ENCODE data around the gene CNTN4. TPM values are rescaled to one million over a fixed set of nuclear protein-coding genes. Genes with fewer than 3 reads are reported as not detected.

Gene CNTN4
- total and polyA plus RNA-seq, 8 donors: 2.5 to 10.8 (median 5.1) TPM

GRCh38 chr3:2870724-2871333 lies 772.2 kb downstream of the CNTN4 start:
- DNase-seq (no peak), FAIRE-seq (no peak), ATAC-seq (peak in 3 of 4 donors; percentile 34 to 86 (median 48))
- TF ChIP-seq CTCF (IDR thresholded peaks at IDR 0.05): no peak
- Histone ChIP-seq H3K27ac (no peak overlapping the region), H3K9me3 (no peaks in the 10 kb centered on the region), H3K36me3 (no peaks in the 10 kb centered on the region), H3K4me1 (no peaks in the 10 kb centered on the region), H3K27me3 (no peaks in the 10 kb centered on the region), H3K4me3 (no peak overlapping the region)
- 20 to 36% methylated on average over 3 of the region's 3 CpGs for WGBS, 2 donors
- intact Hi-C loops (cut with DNase I): no loop called here

- WGBS, 2 donors: 42 to 57% methylated on average over 2 of the region's 2 CpGs
- Histone ChIP-seq H3K4me3 (no peak overlapping the region), H3K9me3 (no peaks in the 10 kb centered on the region), H3K36me3 (no peaks in the 10 kb centered on the region), H3K27me3 (no peaks in the 10 kb centered on the region), H3K4me1 (no peaks in the 10 kb centered on the region), H3K27ac (no peak overlapping the region)
- intact Hi-C loops (cut with DNase I): no loop called here
- DNase-seq (no peak), ATAC-seq (peak in 2 of 4 donors; percentile 14 to 39), FAIRE-seq (no peak)
- TF ChIP-seq CTCF (IDR thresholded peaks at IDR 0.05): no peak
Observed at GRCh38 chr3:2872884-2873283, 774.2 kb downstream of the CNTN4 start.

- no peaks in the 10 kb centered on the region for H3K27me3 ChIP-seq
- no peak for FAIRE-seq
- ATAC-seq: no peak
- H3K9me3 ChIP-seq: no peaks in the 10 kb centered on the region
- no peak for DNase-seq
- H3K36me3 ChIP-seq: no peaks in the 10 kb centered on the region
- WGBS, 2 donors: 64 to 80% methylated on average over 2 of the region's 2 CpGs
- no peak overlapping the region for H3K27ac ChIP-seq
- H3K4me1 ChIP-seq: no peaks in the 10 kb centered on the region
- intact Hi-C loops (cut with DNase I): no loop called here
- H3K4me3 ChIP-seq: no peak overlapping the region
- TF ChIP-seq CTCF (IDR thresholded peaks at IDR 0.05): no peak
Observed at GRCh38 chr3:2873986-2874385, 775.3 kb downstream of the CNTN4 start.

- Histone ChIP-seq H3K36me3 (no peaks in the 10 kb centered on the region), H3K4me1 (no peaks in the 10 kb centered on the region), H3K27me3 (no peaks in the 10 kb centered on the region), H3K27ac (peak overlapping the region in 2 of 4 donors; percentile 35 to 50), H3K9me3 (no peaks in the 10 kb centered on the region), H3K4me3 (no peak overlapping the region)
- DNase-seq: no peak
- intact Hi-C loops (cut with DNase I): no loop called here
- peak in 2 of 4 donors; percentile 22 to 54 for ATAC-seq
- WGBS, 2 donors: 49 to 52% methylated on average over 3 of the region's 3 CpGs
- TF ChIP-seq CTCF (IDR thresholded peaks at IDR 0.05): no peak
- FAIRE-seq: no peak
Observed at GRCh38 chr3:2875699-2876098, 777.0 kb downstream of the CNTN4 start.

- no peaks in the 10 kb centered on the region for H3K9me3 ChIP-seq
- TF ChIP-seq CTCF (IDR thresholded peaks at IDR 0.05): no peak
- no peak overlapping the region for H3K4me3 ChIP-seq
- WGBS, 2 donors: 70 to 90% methylated on average over 2 of the region's 2 CpGs
- H3K4me1 ChIP-seq: no peaks in the 10 kb centered on the region
- FAIRE-seq (no peak), ATAC-seq (no peak), DNase-seq (no peak)
- intact Hi-C loops (cut with DNase I): no loop called here
- H3K27ac ChIP-seq: peak overlapping the region in 1 of 4 donors; percentile 25
- H3K36me3 ChIP-seq: no peaks in the 10 kb centered on the region
- no peaks in the 10 kb centered on the region for H3K27me3 ChIP-seq
Observed at GRCh38 chr3:2876362-2876761, 777.7 kb downstream of the CNTN4 start.
